ENCODE measurements around the gene UBE2D2.
A peak's percentile ranks its signal among the peaks of the same experiment; 100 is the strongest.

DNA sequence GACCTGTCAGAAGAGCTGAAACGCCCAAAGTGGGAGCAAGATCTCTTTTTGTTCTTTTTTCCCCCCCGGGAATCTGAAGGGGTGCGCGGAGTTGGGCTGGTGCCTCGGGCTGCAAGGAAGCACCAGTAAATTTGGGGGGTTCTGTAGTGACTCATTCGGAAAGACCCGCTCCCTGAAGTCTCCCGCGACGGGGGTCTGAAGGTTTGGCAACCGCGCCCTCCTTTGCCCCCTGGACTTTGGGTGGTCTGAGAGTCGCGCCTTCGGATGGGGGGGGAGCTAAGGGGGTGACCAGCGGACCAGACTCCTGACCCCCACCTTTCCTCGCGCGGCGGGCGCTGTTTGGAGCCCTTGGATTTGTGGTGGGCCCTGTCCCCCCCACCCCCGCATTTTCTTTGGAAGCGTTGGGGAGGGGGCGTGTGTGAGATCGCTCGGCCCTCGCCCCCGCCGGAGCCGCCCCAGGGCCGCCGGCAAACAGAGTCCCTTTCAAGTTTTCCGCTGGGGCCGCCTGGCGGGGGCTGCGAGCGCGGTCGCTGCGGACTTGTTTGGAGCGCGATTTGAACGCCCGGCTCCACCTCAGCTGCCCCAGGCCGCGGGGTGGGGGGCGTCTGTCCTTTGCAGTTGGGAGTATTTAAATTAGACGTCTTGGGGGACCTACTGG, 89.0 kb downstream of the UBE2D2 start:
- TF ChIP-seq POLR2A (IDR thresholded peaks at IDR 0.05; ENCODE audit: low read depth): no peak
- TF ChIP-seq, protein P1, sequence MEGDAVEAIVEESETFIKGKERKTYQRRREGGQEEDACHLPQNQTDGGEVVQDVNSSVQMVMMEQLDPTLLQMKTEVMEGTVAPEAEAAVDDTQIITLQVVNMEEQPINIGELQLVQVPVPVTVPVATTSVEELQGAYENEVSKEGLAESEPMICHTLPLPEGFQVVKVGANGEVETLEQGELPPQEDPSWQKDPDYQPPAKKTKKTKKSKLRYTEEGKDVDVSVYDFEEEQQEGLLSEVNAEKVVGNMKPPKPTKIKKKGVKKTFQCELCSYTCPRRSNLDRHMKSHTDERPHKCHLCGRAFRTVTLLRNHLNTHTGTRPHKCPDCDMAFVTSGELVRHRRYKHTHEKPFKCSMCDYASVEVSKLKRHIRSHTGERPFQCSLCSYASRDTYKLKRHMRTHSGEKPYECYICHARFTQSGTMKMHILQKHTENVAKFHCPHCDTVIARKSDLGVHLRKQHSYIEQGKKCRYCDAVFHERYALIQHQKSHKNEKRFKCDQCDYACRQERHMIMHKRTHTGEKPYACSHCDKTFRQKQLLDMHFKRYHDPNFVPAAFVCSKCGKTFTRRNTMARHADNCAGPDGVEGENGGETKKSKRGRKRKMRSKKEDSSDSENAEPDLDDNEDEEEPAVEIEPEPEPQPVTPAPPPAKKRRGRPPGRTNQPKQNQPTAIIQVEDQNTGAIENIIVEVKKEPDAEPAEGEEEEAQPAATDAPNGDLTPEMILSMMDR (IDR thresholded peaks at IDR 0.05): peak in 2 of 3 experiments; percentile 29 to 49
- no peak for TF ChIP-seq POLR2AphosphoS5 (IDR thresholded peaks at IDR 0.05)
- no peak for TF ChIP-seq EP300 (IDR thresholded peaks at IDR 0.05)

Measured in esophagus muscularis mucosa (tissue), 4 donors.